Spleen (tissue), 11 donors: ENCODE data around the gene SLC35B4. TPM values are rescaled to one million over a fixed set of nuclear protein-coding genes. Genes with fewer than 3 reads are reported as not detected.

Experiments
- DNase-seq: peaks from one replicate; pipeline ENCODE4 v3.0.0-alpha.2; 2020
- H3K27ac ChIP-seq, 8 donors: fragments of 200-600 bp; sonication (generic) in 7 of 8; 1 replicate in 4 of 8; 2 replicates in 4 of 8; pipeline versions ENCODE4 v1.5.0 to v1.8.0; 2016 to 2021; ENCODE audit warnings: inconsistent platforms in 4 of 8, mild to moderate bottlenecking in 4 of 8, moderate library complexity in 1 of 8
- H3K27me3 ChIP-seq, 7 donors: fragments of 200-600 bp; sonication (generic) in 6 of 7; replicated peaks in 1 of 7; 1 replicate in 4 of 7; 2 replicates in 3 of 7; pipeline versions ENCODE4 v1.5.0 to v1.8.0; 2016 to 2021; ENCODE audit warnings: inconsistent platforms in 3 of 7, mild to moderate bottlenecking in 1 of 7
- H3K36me3 ChIP-seq, 6 donors: fragments of 200-600 bp; sonication (generic) in 5 of 6; 1 replicate in 4 of 6; 2 replicates in 2 of 6; pipeline versions ENCODE4 v1.5.0 to v1.8.0; 2016 to 2021; ENCODE audit warnings: inconsistent platforms in 2 of 6
- H3K4me1 ChIP-seq, 6 donors: fragments of 200-600 bp; sonication (generic) in 5 of 6; 1 replicate in 3 of 6; 2 replicates in 3 of 6; pipeline versions ENCODE4 v1.5.0 to v1.8.0; 2016 to 2021; ENCODE audit warnings: inconsistent platforms in 3 of 6
- H3K4me3 ChIP-seq, 8 donors: fragments of 200-600 bp; sonication (generic) in 7 of 8; 1 replicate in 4 of 8; 2 replicates in 4 of 8; pipeline versions ENCODE4 v1.5.0 to v1.8.0; 2016 to 2021; ENCODE audit warnings: inconsistent platforms in 4 of 8, mild to moderate bottlenecking in 4 of 8, moderate library complexity in 2 of 8
- H3K9me3 ChIP-seq, 8 donors: fragments of 200-600 bp; sonication (generic) in 7 of 8; 1 replicate in 4 of 8; 2 replicates in 4 of 8; pipeline versions ENCODE4 v1.5.0 to v1.8.0; 2016 to 2021; ENCODE audit warnings: inconsistent platforms in 4 of 8
- CTCF ChIP-seq, 11 experiments: fragments of 200-600 bp in 7 of 11; fragments of 450-650 bp in 4 of 11; sonication (generic) in 4 of 11; IDR thresholded peaks in 8 of 11; conservative IDR thresholded peaks in 3 of 11; 1 replicate in 7 of 11; 2 replicates in 4 of 11; pipeline versions ENCODE4 v1.4.0 to v1.8.0; 2016 to 2021; ENCODE audit warnings: antibody characterized with exemption in 11 of 11, inconsistent platforms in 4 of 11, mild to moderate bottlenecking in 1 of 11
- POLR2A ChIP-seq, 3 donors: fragments of 450-650 bp; IDR thresholded peaks; one replicate each; pipeline ENCODE4 v1.5.1; 2017; ENCODE audit warnings: antibody characterized with exemption in 3 of 3, mild to moderate bottlenecking in 1 of 3
- POLR2AphosphoS5 ChIP-seq, 3 donors: sonication (generic); formaldehyde crosslinking; IDR thresholded peaks; one replicate each; pipeline ENCODE4 v1.5.1; 2017; ENCODE audit warnings: antibody characterized with exemption in 3 of 3
- WGBS, 5 donors: extraction: QIAGEN DNeasy Blood & Tissue Kit in 3 of 5; methylation state at CpG; one replicate each; pipeline versions ENCODE4 v1.1.5 to v1.1.7; 2013 to 2018; 5-methylcytosine and 5-hydroxymethylcytosine counted together
- intact Hi-C: fragments of 100-400 bp; cut with DNase I; formaldehyde crosslinking; loops from one replicate; pipeline ENCODE4 v1.15.0; 2023; ENCODE audit warnings: low total_unique reads
- polyA plus RNA-seq, 3 donors: library from polyadenylated mRNA; stranded (reverse); fragments of 200-250 nt; gene quantifications; one replicate each; pipeline ENCODE4 v1.2.1, GENCODE V29; 2013
- total RNA-seq, 7 donors: library from RNA; depleted of rRNA in 3 of 7; stranded (reverse); fragments of >200 nt in 3 of 7; fragmentation: NEBNext Ultra II Directional in 4 of 7; extraction: Animal tissue kit (Norgen Biotek cat#: 25700) in 4 of 7; gene quantifications; one replicate each; pipeline versions ENCODE4 v1.1.0 to v1.2.1, GENCODE V29; 2016 to 2021
- donor health status: healthy with polysubstance abuse.
- donor health status: DM: no; HTN: no; CAD: no; lungs with moderate emphysema.
- donor health status: DM: no; HTN: no; CAD: no.
- donor health status: Bipolar disorder and iron deficiency.
- donor health status: healthy.
- donor health status: DM: no; HTN: no; CAD: no.
- donor health status: DM: yes; HTN: yes; CAD: no.

Gene SLC35B4
- total and polyA plus RNA-seq, 10 donors = 3.4 to 19.0 (median 11.9) TPM

DNA sequence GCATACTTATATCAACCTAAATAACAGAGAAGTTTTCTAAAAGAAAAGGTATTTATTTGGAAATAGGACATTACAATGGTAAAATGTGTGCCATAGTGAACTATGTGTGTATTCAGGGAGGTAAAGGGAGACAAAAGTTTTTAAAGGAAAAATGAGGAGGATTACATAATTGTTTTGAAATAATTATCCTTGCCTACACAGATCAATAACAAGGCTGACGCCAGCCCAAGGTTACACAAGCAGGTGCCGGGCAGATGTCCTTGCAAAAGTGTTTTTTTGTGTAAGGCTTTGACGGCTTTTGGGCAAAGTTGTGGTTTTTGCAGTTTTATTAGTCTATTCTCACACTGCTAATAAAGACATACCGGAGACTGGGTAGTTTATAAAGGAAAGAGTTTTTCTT, 22.7 kb upstream of the SLC35B4 start:
- Histone ChIP-seq H3K36me3 (no peaks in the 10 kb centered on the region), H3K27me3 (peaks cover 0 to 15% (median 0%) of the 10 kb centered on the region in 7 donors), H3K9me3 (peaks cover 0 to 4% (median 0%) of the 10 kb centered on the region in 8 donors), H3K4me1 (no peaks in the 10 kb centered on the region), H3K27ac (no peak overlapping the region), H3K4me3 (no peak overlapping the region)
- intact Hi-C loops = no loop called here
- no peak for DNase-seq
- 50 to 80% (median 65%) methylated on average over 4 of the region's 4 CpGs for WGBS, 5 donors
- TF ChIP-seq POLR2AphosphoS5 (IDR thresholded peaks at IDR 0.05) = no peak
- TF ChIP-seq POLR2A (IDR thresholded peaks at IDR 0.05) = no peak
- TF ChIP-seq CTCF (IDR thresholded peaks at IDR 0.05 in 8 of 11, conservative IDR thresholded peaks at IDR 0.05 in 3 of 11) = no peak

- Histone ChIP-seq H3K4me3 (no peak overlapping the region), H3K27ac (no peak overlapping the region), H3K4me1 (no peaks in the 10 kb centered on the region), H3K9me3 (peaks cover 0 to 4% (median 0%) of the 10 kb centered on the region in 8 donors), H3K27me3 (peaks cover 0 to 19% (median 0%) of the 10 kb centered on the region in 7 donors), H3K36me3 (no peaks in the 10 kb centered on the region)
- 94 to 100% (median 98%) methylated on average over 1 of the region's 1 CpG for WGBS, 5 donors
- no peak for DNase-seq
- no peak for TF ChIP-seq POLR2AphosphoS5 (IDR thresholded peaks at IDR 0.05)
- TF ChIP-seq POLR2A (IDR thresholded peaks at IDR 0.05) = no peak
- TF ChIP-seq CTCF (IDR thresholded peaks at IDR 0.05 in 8 of 11, conservative IDR thresholded peaks at IDR 0.05 in 3 of 11) = no peak
- intact Hi-C loops = no loop called here
These were observed 21.2 kb upstream of the SLC35B4 start for GRCh38 chr7:134337980-134338379.

DNA sequence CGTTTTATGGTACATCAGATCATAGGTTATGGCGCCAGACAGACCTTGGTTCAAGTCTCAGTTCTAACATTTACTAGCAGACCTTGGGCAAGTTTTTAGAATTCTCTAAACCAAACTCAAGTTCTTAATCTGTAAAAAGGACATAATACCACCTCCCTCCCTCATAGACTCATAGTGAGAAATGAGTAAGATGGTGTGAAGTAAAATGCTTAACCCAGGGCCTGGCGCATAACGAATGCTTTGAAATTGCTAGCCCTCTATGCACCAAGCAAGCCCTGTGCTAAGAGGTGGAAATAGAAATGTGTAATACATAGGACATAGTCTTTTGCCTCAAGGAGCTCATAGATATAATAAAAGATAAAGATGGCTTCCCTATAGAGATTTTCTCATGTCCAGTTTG, 17.7 kb upstream of the SLC35B4 start:
- H3K9me3 ChIP-seq = peaks cover 0 to 4% (median 0%) of the 10 kb centered on the region in 8 donors
- intact Hi-C loops = no loop called here
- DNase-seq = no peak
- H3K27ac ChIP-seq = no peak overlapping the region
- H3K27me3 ChIP-seq = peaks cover 0 to 40% (median 0%) of the 10 kb centered on the region in 7 donors
- H3K4me1 ChIP-seq = no peaks in the 10 kb centered on the region
- H3K4me3 ChIP-seq = no peak overlapping the region
- H3K36me3 ChIP-seq = no peaks in the 10 kb centered on the region
- TF ChIP-seq POLR2A (IDR thresholded peaks at IDR 0.05) (no peak), CTCF (IDR thresholded peaks at IDR 0.05 in 8 of 11, conservative IDR thresholded peaks at IDR 0.05 in 3 of 11) (no peak), POLR2AphosphoS5 (IDR thresholded peaks at IDR 0.05) (no peak)
- WGBS, 5 donors = 62 to 84% (median 78%) methylated on average over 4 of the region's 4 CpGs

GRCh38 chr7:134333943-134334342, 17.2 kb upstream of the SLC35B4 start:
- TF ChIP-seq POLR2A (IDR thresholded peaks at IDR 0.05) (no peak), POLR2AphosphoS5 (IDR thresholded peaks at IDR 0.05) (no peak), CTCF (IDR thresholded peaks at IDR 0.05 in 8 of 11, conservative IDR thresholded peaks at IDR 0.05 in 3 of 11) (no peak)
- no peak for DNase-seq
- Histone ChIP-seq H3K4me3 (no peak overlapping the region), H3K9me3 (peaks cover 0 to 4% (median 0%) of the 10 kb centered on the region in 8 donors), H3K27me3 (peaks cover 0 to 40% (median 0%) of the 10 kb centered on the region in 7 donors), H3K27ac (no peak overlapping the region), H3K36me3 (no peaks in the 10 kb centered on the region), H3K4me1 (no peaks in the 10 kb centered on the region)
- WGBS, 5 donors = 81 to 92% (median 85%) methylated on average over 13 of the region's 13 CpGs
- intact Hi-C loops = no loop called here
